GM23338 (cell line): ENCODE measurements around the gene ASIC3. TPM values are rescaled to one million over a fixed set of nuclear protein-coding genes. Genes with fewer than 3 reads are reported as not detected.

ENCODE experiments used
- ATAC-seq: fragments of 200-7000 bp; cut with Tn5 transposase; 3 replicates; pipeline ENCODE4 v1.9.1; 2020
- DNase-seq: peaks from one replicate; pipeline ENCODE4 v3.0.0-alpha.2; 2015; ENCODE audit warnings: low spot score
- H2AFZ ChIP-seq: fragments of 200-600 bp; sonication (generic); 2 replicates; pipeline ENCODE4 v1.8.0; 2016; ENCODE audit warnings: antibody characterized with exemption, mild to moderate bottlenecking, moderate library complexity
- H3F3A ChIP-seq: fragments of 200-600 bp; sonication (generic); replicated peaks from 2 replicates; pipeline ENCODE4 v1.8.0; 2017; ENCODE audit warnings: antibody characterized with exemption, mixed run types, low read depth
- H3K27ac ChIP-seq: fragments of 200-600 bp; sonication (generic); 2 replicates; pipeline ENCODE4 v1.6.1; 2016; ENCODE audit warnings: low read depth
- H3K27me3 ChIP-seq: fragments of 200-600 bp; sonication (generic); 2 replicates; pipeline ENCODE4 v1.8.0; 2016; ENCODE audit warnings: mild to moderate bottlenecking, mixed run types, moderate library complexity; ENCODE audit not compliant: insufficient read depth
- H3K36me3 ChIP-seq: fragments of 200-600 bp; sonication (generic); 2 replicates; pipeline ENCODE4 v1.8.0; 2016; ENCODE audit warnings: mild to moderate bottlenecking; ENCODE audit not compliant: insufficient read depth
- H3K4me1 ChIP-seq: fragments of 200-600 bp; sonication (generic); 2 replicates; pipeline ENCODE4 v1.8.0; 2016; ENCODE audit warnings: mild to moderate bottlenecking, moderate library complexity; ENCODE audit not compliant: insufficient read depth
- H3K4me2 ChIP-seq: fragments of 200-600 bp; sonication (generic); 2 replicates; pipeline ENCODE4 v1.7.1; 2017; ENCODE audit warnings: mixed run types
- H3K4me3 ChIP-seq: fragments of 200-600 bp; sonication (generic); 2 replicates; pipeline ENCODE4 v1.6.1; 2016; ENCODE audit warnings: mixed run types
- H3K79me2 ChIP-seq: fragments of 200-600 bp; sonication (generic); replicated peaks from 2 replicates; pipeline ENCODE4 v1.8.0; 2017; ENCODE audit warnings: mild to moderate bottlenecking; ENCODE audit not compliant: insufficient read depth
- H3K9me2 ChIP-seq: fragments of 200-600 bp; sonication (generic); 2 replicates; pipeline ENCODE4 v1.8.0; 2017; ENCODE audit not compliant: insufficient read depth
- H4K20me1 ChIP-seq: fragments of 200-600 bp; sonication (generic); replicated peaks from 2 replicates; pipeline ENCODE4 v1.8.0; 2017; ENCODE audit warnings: mild to moderate bottlenecking; ENCODE audit not compliant: insufficient read depth
- H3K27ac Mint-ChIP-seq: 2 replicates; pipeline ENCODE4 v1.8.0; 2020; ENCODE audit warnings: inconsistent platforms, mild to moderate bottlenecking, moderate library complexity, mixed read lengths
- H3K27me3 Mint-ChIP-seq: 3 replicates; pipeline ENCODE4 v1.8.0; 2022; ENCODE audit warnings: low read depth, mild to moderate bottlenecking, moderate library complexity, mixed read lengths, inconsistent platforms; ENCODE audit not compliant: insufficient read depth, poor library complexity
- H3K36me3 Mint-ChIP-seq: 3 replicates; pipeline ENCODE4 v1.8.0; 2021; ENCODE audit warnings: low read depth, mild to moderate bottlenecking, inconsistent platforms, moderate library complexity, mixed read lengths
- H3K4me1 Mint-ChIP-seq: 3 replicates; pipeline ENCODE4 v1.8.0; 2020; ENCODE audit warnings: mild to moderate bottlenecking, inconsistent platforms, mixed read lengths
- H3K4me3 Mint-ChIP-seq: 3 replicates; pipeline ENCODE4 v1.8.0; 2021; ENCODE audit warnings: moderate library complexity, mild to moderate bottlenecking, inconsistent platforms, mixed read lengths
- H3K9me3 Mint-ChIP-seq: 3 replicates; pipeline ENCODE4 v1.8.0; 2020; ENCODE audit warnings: moderate library complexity, mild to moderate bottlenecking, inconsistent platforms, mixed read lengths
- CREB1 ChIP-seq: fragments of 250-450 bp; sonication (Bioruptor Pico); IDR thresholded peaks from 2 replicates; pipeline ENCODE4 v1.5.0; 2020; ENCODE audit warnings: low read depth, mild to moderate bottlenecking, moderate library complexity
- EZH2 ChIP-seq: fragments of 200-600 bp; sonication (generic); IDR thresholded peaks from one replicate; pipeline ENCODE4 v1.8.0; 2017; ENCODE audit warnings: antibody characterized with exemption, mild to moderate bottlenecking, low read depth; ENCODE audit not compliant: unreplicated experiment
- EZH2phosphoT487 ChIP-seq: fragments of 200-600 bp; sonication (generic); IDR thresholded peaks from one replicate; pipeline ENCODE4 v1.8.1; 2018; ENCODE audit warnings: antibody characterized with exemption; ENCODE audit not compliant: unreplicated experiment
- JUNB ChIP-seq: IDR thresholded peaks from one replicate; pipeline ENCODE4 v1.6.1; 2016; ENCODE audit warnings: antibody characterized with exemption; ENCODE audit not compliant: unreplicated experiment
- NANOG ChIP-seq: IDR thresholded peaks from 2 replicates; pipeline ENCODE4 v1.6.1; 2016; ENCODE audit warnings: antibody characterized with exemption, borderline replicate concordance
- POLR2AphosphoS5 ChIP-seq: IDR thresholded peaks from 2 replicates; pipeline ENCODE4 v1.6.1; 2016; ENCODE audit warnings: antibody characterized with exemption, low read depth
- STAT1 ChIP-seq: IDR thresholded peaks from one replicate; pipeline ENCODE4 v1.6.1; 2016; ENCODE audit warnings: antibody characterized with exemption; ENCODE audit not compliant: unreplicated experiment
- ZNF114 ChIP-seq: fragments of 250-450 bp; sonication (Bioruptor Pico); IDR thresholded peaks from 2 replicates; pipeline ENCODE4 v1.5.0; 2020; ENCODE audit warnings: mild to moderate bottlenecking, moderate library complexity
- ZNF331 ChIP-seq: fragments of 250-450 bp; sonication (Bioruptor Pico); IDR thresholded peaks from 2 replicates; pipeline ENCODE4 v1.5.0; 2020; ENCODE audit warnings: low read depth, mild to moderate bottlenecking, moderate library complexity
- polyA plus RNA-seq: library from polyadenylated mRNA; unstranded; fragments of >200 nt; fragmentation: Nextera tagmentation; extraction: Ambion mirVana; gene quantifications from 2 replicates; pipeline ENCODE4 v1.2.1, GENCODE V29; 2016
- total RNA-seq: library from RNA; depleted of rRNA; stranded (reverse); fragments of >200 nt; shearing (Covaris generic); gene quantifications from 2 replicates; pipeline ENCODE4 v1.2.3, GENCODE V29; 2014
- TF ChIP-seq, protein P1 (sequence below): IDR thresholded peaks from one replicate; pipeline ENCODE4 v1.6.1; 2018; ENCODE audit warnings: antibody characterized with exemption; ENCODE audit not compliant: unreplicated experiment
- TF ChIP-seq, protein P2 (sequence below), 2 experiments: fragments of 200-600 bp in 1 of 2; sonication (generic) in 1 of 2; conservative IDR thresholded peaks; 2 replicates each; pipeline versions ENCODE4 v1.5.1 to v1.6.1; 2016 to 2017; ENCODE audit warnings: antibody characterized with exemption in 2 of 2, low read depth in 2 of 2, mild to moderate bottlenecking in 2 of 2, moderate library complexity in 1 of 2
- TF ChIP-seq, protein P3 (sequence below): IDR thresholded peaks from 2 replicates; pipeline ENCODE4 v1.6.1; 2016; ENCODE audit warnings: antibody characterized with exemption

Gene ASIC3
- total and polyA plus RNA-seq, 2 experiments from 2014 or later, result 0.87 to 0.90 TPM

DNA sequence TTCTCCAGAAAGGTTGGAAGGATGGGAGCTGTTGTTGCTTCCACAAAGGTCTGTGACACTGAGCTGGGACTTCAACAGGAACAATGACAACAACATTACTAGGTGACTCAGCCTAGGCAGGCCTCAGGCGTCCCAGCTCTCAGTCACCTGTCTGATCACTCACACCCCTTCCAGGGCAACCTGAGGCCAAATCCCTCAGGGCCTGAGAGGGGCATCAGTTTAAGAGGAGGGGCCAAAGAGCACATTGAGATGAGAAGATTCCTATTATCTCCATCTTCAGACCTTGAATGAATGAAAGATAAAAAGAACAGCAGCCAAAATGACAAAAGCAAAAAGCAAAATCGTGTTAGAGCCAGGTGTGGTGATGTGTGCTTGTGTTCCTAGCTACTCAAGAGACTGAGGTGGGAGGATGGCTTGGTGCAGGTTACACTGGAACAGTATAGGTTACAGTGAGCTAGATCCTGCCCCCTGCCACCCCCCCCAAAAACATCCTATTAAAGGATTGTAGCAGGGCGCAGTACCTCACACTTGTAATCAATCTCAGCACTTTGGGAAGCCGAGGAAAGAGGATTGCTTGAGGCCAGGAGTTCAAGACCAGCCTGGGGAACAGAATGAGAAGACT lies 23.8 kb upstream of the ASIC3 start, which contains the start of gene ATG9B (continued):
- TF ChIP-seq EZH2phosphoT487 (no peak), STAT1 (no peak), CREB1 (CRISPR knock-in tag) (no peak), ZNF331 (CRISPR knock-in tag) (no peak), JUNB (no peak), EZH2 (no peak)
- TF ChIP-seq, protein P1, sequence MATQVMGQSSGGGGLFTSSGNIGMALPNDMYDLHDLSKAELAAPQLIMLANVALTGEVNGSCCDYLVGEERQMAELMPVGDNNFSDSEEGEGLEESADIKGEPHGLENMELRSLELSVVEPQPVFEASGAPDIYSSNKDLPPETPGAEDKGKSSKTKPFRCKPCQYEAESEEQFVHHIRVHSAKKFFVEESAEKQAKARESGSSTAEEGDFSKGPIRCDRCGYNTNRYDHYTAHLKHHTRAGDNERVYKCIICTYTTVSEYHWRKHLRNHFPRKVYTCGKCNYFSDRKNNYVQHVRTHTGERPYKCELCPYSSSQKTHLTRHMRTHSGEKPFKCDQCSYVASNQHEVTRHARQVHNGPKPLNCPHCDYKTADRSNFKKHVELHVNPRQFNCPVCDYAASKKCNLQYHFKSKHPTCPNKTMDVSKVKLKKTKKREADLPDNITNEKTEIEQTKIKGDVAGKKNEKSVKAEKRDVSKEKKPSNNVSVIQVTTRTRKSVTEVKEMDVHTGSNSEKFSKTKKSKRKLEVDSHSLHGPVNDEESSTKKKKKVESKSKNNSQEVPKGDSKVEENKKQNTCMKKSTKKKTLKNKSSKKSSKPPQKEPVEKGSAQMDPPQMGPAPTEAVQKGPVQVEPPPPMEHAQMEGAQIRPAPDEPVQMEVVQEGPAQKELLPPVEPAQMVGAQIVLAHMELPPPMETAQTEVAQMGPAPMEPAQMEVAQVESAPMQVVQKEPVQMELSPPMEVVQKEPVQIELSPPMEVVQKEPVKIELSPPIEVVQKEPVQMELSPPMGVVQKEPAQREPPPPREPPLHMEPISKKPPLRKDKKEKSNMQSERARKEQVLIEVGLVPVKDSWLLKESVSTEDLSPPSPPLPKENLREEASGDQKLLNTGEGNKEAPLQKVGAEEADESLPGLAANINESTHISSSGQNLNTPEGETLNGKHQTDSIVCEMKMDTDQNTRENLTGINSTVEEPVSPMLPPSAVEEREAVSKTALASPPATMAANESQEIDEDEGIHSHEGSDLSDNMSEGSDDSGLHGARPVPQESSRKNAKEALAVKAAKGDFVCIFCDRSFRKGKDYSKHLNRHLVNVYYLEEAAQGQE, result no peak

DNA sequence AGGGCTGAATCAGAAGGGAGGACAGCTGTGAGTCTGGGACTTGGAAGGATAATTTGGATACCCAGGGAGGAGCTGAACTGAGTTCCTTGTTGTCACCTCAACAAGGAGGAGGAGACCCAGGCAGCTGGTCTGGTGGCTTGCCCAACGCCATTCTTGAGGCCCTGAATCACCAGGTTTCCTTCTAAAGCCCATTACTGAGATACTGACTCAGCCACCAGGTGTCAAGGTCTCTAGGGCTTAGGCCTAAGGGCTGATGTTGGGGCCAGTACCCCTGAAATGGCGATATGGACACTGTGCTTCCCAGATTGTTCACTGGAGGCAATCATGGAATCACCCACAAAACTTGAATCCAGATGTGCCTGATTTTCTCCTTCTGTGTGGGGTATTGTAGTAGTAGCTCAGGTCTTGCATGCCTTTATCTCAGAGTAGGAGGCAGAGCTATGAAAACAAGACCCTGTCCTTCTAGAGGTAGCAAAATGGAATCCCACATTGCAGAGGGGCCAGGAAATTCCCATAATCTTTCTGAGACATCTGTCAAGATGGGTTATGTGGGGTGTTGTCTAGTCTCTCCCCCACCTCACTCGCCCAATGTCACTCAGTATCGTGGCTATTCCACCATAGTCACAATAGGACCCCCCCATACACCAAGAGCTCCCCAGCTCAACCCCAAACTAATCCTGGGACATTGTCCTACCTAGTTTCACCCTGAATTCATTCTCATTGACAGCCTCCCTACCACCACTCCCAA lies 22.2 kb upstream of the ASIC3 start:
- Histone ChIP-seq H3F3A (no peaks in the 10 kb centered on the region), H3K79me2 (peaks cover 9% of the 10 kb centered on the region; the same call in 1 of the 2 replicates), H4K20me1 (no peaks in the 10 kb centered on the region), H3K27ac (no peak overlapping the region), H3K36me3 (no peaks in the 10 kb centered on the region), H3K27me3 (peaks cover 18% of the 10 kb centered on the region; the same call in 1 of the 2 replicates), H3K4me1 (peaks cover 15% of the 10 kb centered on the region), H3K4me3 (no peak overlapping the region), H3K4me2 (peak overlapping the region; percentile 79), H3K9me2 (no peaks in the 10 kb centered on the region), H2AFZ (no peak overlapping the region)
- ATAC-seq (no peak), DNase-seq (no peak)
- Mint-ChIP-seq H3K36me3 (no peaks in the 10 kb centered on the region; the same call in 2 of the 3 replicates), H3K27ac (no peak overlapping the region), H3K27me3 (peaks cover 4% of the 10 kb centered on the region), H3K4me1 (peaks cover 25% of the 10 kb centered on the region), H3K9me3 (no peaks in the 10 kb centered on the region), H3K4me3 (peak overlapping the region; percentile 95; the same call in 2 of the 3 replicates)
- TF ChIP-seq NANOG (no peak), CREB1 (CRISPR knock-in tag) (no peak), ZNF331 (CRISPR knock-in tag) (no peak), EZH2phosphoT487 (no peak), STAT1 (no peak), POLR2AphosphoS5 (no peak), ZNF114 (CRISPR knock-in tag) (no peak), JUNB (no peak), EZH2 (no peak)
- TF ChIP-seq, protein P1, result no peak
- TF ChIP-seq, protein P2, sequence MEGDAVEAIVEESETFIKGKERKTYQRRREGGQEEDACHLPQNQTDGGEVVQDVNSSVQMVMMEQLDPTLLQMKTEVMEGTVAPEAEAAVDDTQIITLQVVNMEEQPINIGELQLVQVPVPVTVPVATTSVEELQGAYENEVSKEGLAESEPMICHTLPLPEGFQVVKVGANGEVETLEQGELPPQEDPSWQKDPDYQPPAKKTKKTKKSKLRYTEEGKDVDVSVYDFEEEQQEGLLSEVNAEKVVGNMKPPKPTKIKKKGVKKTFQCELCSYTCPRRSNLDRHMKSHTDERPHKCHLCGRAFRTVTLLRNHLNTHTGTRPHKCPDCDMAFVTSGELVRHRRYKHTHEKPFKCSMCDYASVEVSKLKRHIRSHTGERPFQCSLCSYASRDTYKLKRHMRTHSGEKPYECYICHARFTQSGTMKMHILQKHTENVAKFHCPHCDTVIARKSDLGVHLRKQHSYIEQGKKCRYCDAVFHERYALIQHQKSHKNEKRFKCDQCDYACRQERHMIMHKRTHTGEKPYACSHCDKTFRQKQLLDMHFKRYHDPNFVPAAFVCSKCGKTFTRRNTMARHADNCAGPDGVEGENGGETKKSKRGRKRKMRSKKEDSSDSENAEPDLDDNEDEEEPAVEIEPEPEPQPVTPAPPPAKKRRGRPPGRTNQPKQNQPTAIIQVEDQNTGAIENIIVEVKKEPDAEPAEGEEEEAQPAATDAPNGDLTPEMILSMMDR (conservative IDR thresholded peaks at IDR 0.05; ENCODE audit: low read depth in 2 of 2), result no peak
- TF ChIP-seq, protein P3, sequence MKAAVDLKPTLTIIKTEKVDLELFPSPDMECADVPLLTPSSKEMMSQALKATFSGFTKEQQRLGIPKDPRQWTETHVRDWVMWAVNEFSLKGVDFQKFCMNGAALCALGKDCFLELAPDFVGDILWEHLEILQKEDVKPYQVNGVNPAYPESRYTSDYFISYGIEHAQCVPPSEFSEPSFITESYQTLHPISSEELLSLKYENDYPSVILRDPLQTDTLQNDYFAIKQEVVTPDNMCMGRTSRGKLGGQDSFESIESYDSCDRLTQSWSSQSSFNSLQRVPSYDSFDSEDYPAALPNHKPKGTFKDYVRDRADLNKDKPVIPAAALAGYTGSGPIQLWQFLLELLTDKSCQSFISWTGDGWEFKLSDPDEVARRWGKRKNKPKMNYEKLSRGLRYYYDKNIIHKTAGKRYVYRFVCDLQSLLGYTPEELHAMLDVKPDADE, result no peak
